ENCODE measurements around the gene GDI1. TPM values are rescaled to one million over a fixed set of nuclear protein-coding genes. Genes with fewer than 3 reads are reported as not detected.
A peak's percentile ranks its signal among the peaks of the same experiment; 100 is the strongest.

The GDI1 gene
- polyA plus RNA-seq, 3 donors, result 15.8 to 398 (median 21.3) TPM

DNA sequence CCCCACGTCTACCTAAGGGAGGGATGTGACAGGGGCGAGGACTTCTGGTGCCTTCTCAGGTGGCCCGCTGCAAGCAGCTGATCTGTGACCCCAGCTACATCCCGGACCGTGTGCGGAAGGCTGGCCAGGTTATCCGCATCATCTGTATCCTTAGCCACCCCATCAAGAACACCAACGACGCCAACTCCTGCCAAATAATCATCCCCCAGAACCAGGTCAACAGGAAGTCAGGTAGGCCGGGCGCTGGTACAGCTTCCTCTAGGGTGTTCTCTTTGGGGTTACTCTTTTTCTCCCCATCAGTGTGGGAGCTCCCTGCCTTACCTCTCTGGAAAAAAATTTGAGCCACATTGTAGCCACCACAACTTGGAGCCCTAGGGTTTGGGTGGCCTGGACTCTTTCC is 4.6 kb downstream of the GDI1 start:
- peaks cover 0 to 5% of the 10 kb centered on the region in 2 donors for H3K9me3 ChIP-seq (replicated peaks in 1 of 2; ENCODE audit: control insufficient read depth in 1 of 2, insufficient read depth in 1 of 2, low read length in 2 of 2)
- H3K27me3 ChIP-seq (ENCODE audit: control insufficient read depth in 2 of 2, insufficient read depth in 2 of 2, low read length in 2 of 2), result no peaks in the 10 kb centered on the region
- 100% methylated on average over 5 of the region's 11 CpGs for WGBS (ENCODE audit: insufficient coverage)
- H3K4me1 ChIP-seq (ENCODE audit: control insufficient read depth in 1 of 2, insufficient read depth in 2 of 2, low read length in 2 of 2), result peaks cover 24 to 34% of the 10 kb centered on the region in 2 donors
- Mint-ChIP-seq H3K36me3 (peaks cover 37 to 56% of the 10 kb centered on the region in 2 donors), H3K4me3 (no peak overlapping the region), H3K9me3 (peaks cover 0 to 16% (median 7%) of the 10 kb centered on the region in 7 donors), H3K27me3 (ENCODE audit: low read depth in 3 of 3) (peaks cover 0 to 11% (median 0%) of the 10 kb centered on the region in 3 donors), H3K4me1 (peaks cover 21% of the 10 kb centered on the region), H3K27ac (peak overlapping the region in 2 of 7 donors; percentile 32 to 61)
- intact Hi-C loops (cut with micrococcal nuclease), result loop anchor here in 1 of 2 donors (5.0 kb wide), 1 partner anchor 36 kb away; the partner anchor contains the start of gene LAGE3
- H3K79me2 ChIP-seq (ENCODE audit: insufficient read depth, low read length), result peaks cover 45% of the 10 kb centered on the region
- H3K4me3 ChIP-seq (replicated peaks in 1 of 3; ENCODE audit: low read depth in 2 of 3, low read length in 3 of 3), result no peak overlapping the region
- peaks cover 32 to 36% of the 10 kb centered on the region in 2 donors for H3K36me3 ChIP-seq (replicated peaks in 1 of 2; ENCODE audit: control insufficient read depth in 1 of 2, insufficient read depth in 2 of 2, low read length in 2 of 2)
- H3K9ac ChIP-seq (ENCODE audit: insufficient read depth, low read length, poor library complexity, severe bottlenecking), result no peak overlapping the region
- TF ChIP-seq, protein P1, sequence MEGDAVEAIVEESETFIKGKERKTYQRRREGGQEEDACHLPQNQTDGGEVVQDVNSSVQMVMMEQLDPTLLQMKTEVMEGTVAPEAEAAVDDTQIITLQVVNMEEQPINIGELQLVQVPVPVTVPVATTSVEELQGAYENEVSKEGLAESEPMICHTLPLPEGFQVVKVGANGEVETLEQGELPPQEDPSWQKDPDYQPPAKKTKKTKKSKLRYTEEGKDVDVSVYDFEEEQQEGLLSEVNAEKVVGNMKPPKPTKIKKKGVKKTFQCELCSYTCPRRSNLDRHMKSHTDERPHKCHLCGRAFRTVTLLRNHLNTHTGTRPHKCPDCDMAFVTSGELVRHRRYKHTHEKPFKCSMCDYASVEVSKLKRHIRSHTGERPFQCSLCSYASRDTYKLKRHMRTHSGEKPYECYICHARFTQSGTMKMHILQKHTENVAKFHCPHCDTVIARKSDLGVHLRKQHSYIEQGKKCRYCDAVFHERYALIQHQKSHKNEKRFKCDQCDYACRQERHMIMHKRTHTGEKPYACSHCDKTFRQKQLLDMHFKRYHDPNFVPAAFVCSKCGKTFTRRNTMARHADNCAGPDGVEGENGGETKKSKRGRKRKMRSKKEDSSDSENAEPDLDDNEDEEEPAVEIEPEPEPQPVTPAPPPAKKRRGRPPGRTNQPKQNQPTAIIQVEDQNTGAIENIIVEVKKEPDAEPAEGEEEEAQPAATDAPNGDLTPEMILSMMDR (IDR thresholded peaks at IDR 0.05), result no peak
- peaks cover 24% of the 10 kb centered on the region for H4K20me1 ChIP-seq (ENCODE audit: insufficient read depth, low read length)
- no peak overlapping the region for H3K27ac ChIP-seq (ENCODE audit: low read depth in 1 of 2, low read length in 2 of 2)
- DNase-seq, result no peak
- H3K4me2 ChIP-seq (replicated peaks; ENCODE audit: extremely low read depth, low read length, poor library complexity, severe bottlenecking), result no peak overlapping the region
- no peak overlapping the region for H2AFZ ChIP-seq (ENCODE audit: insufficient read depth, low read depth, low read length, poor library complexity, severe bottlenecking)

GRCh38 chrX:154441984-154442707 is 5.2 kb downstream of the GDI1 start:
- Mint-ChIP-seq H3K9me3 (peaks cover 0 to 15% (median 7%) of the 10 kb centered on the region in 7 donors), H3K36me3 (peaks cover 43 to 61% of the 10 kb centered on the region in 2 donors), H3K4me1 (peaks cover 21% of the 10 kb centered on the region), H3K27me3 (ENCODE audit: low read depth in 3 of 3) (peaks cover 0 to 14% (median 0%) of the 10 kb centered on the region in 3 donors), H3K4me3 (no peak overlapping the region), H3K27ac (peak overlapping the region in 5 of 7 donors; percentile 26 to 68 (median 36))
- TF ChIP-seq, protein P1 (IDR thresholded peaks at IDR 0.05), result no peak
- Histone ChIP-seq H3K36me3 (replicated peaks in 1 of 2; ENCODE audit: control insufficient read depth in 1 of 2, insufficient read depth in 2 of 2, low read length in 2 of 2) (peaks cover 32 to 39% of the 10 kb centered on the region in 2 donors), H3K79me2 (ENCODE audit: insufficient read depth, low read length) (peaks cover 44% of the 10 kb centered on the region), H3K4me1 (ENCODE audit: control insufficient read depth in 1 of 2, insufficient read depth in 2 of 2, low read length in 2 of 2) (peaks cover 24 to 34% of the 10 kb centered on the region in 2 donors), H3K27me3 (ENCODE audit: control insufficient read depth in 2 of 2, insufficient read depth in 2 of 2, low read length in 2 of 2) (no peaks in the 10 kb centered on the region), H2AFZ (ENCODE audit: insufficient read depth, low read depth, low read length, poor library complexity, severe bottlenecking) (no peak overlapping the region), H3K9ac (ENCODE audit: insufficient read depth, low read length, poor library complexity, severe bottlenecking) (no peak overlapping the region), H4K20me1 (ENCODE audit: insufficient read depth, low read length) (peaks cover 24% of the 10 kb centered on the region), H3K9me3 (replicated peaks in 1 of 2; ENCODE audit: control insufficient read depth in 1 of 2, insufficient read depth in 1 of 2, low read length in 2 of 2) (peaks cover 0 to 5% of the 10 kb centered on the region in 2 donors), H3K27ac (ENCODE audit: low read depth in 1 of 2, low read length in 2 of 2) (no peak overlapping the region), H3K4me3 (replicated peaks in 1 of 3; ENCODE audit: low read depth in 2 of 3, low read length in 3 of 3) (no peak overlapping the region), H3K4me2 (replicated peaks; ENCODE audit: extremely low read depth, low read length, poor library complexity, severe bottlenecking) (no peak overlapping the region)
- intact Hi-C loops (cut with micrococcal nuclease), result loop anchor here in 1 of 2 donors (5.0 kb wide), 1 partner anchor 35 kb away; the partner anchor contains the start of gene LAGE3
- DNase-seq, result no peak
- 94% methylated on average over 16 of the region's 21 CpGs for WGBS (ENCODE audit: insufficient coverage)
